Liver (tissue), 9 donors: ENCODE results near the gene TEK. TPM values are rescaled to one million over a fixed set of nuclear protein-coding genes. Genes with fewer than 3 reads are reported as not detected.

Experiments
- DNase-seq: peaks from one replicate; pipeline ENCODE4 v3.0.0-alpha.2; 2017; ENCODE audit warnings: low spot score
- H3K27ac ChIP-seq, 2 donors: one replicate each; pipeline ENCODE4 v1.7.0; 2013; ENCODE audit warnings: inconsistent platforms in 2 of 2, low read length in 2 of 2, control low read depth in 1 of 2, low read depth in 1 of 2, mild to moderate bottlenecking in 1 of 2
- H3K27me3 ChIP-seq, 4 donors: one replicate each; pipeline versions ENCODE4 v1.6.1 to v1.7.0; 2013; ENCODE audit warnings: low read length in 3 of 4, inconsistent platforms in 1 of 4, mild to moderate bottlenecking in 1 of 4, moderate library complexity in 1 of 4; ENCODE audit not compliant: control insufficient read depth in 4 of 4, insufficient read depth in 4 of 4
- H3K36me3 ChIP-seq, 4 donors: one replicate each; pipeline versions ENCODE4 v1.6.1 to v1.7.0; 2013; ENCODE audit warnings: low read length in 3 of 4, mild to moderate bottlenecking in 3 of 4, low read depth in 1 of 4, moderate library complexity in 1 of 4; ENCODE audit not compliant: control insufficient read depth in 4 of 4, insufficient read depth in 3 of 4
- H3K4me1 ChIP-seq, 4 donors: one replicate each; pipeline versions ENCODE4 v1.6.1 to v1.7.0; 2013; ENCODE audit warnings: low read length in 3 of 4, mild to moderate bottlenecking in 3 of 4, moderate library complexity in 1 of 4; ENCODE audit not compliant: control insufficient read depth in 4 of 4, insufficient read depth in 4 of 4
- H3K4me3 ChIP-seq, 3 donors: one replicate each; pipeline versions ENCODE4 v1.6.1 to v1.7.0; 2013; ENCODE audit warnings: low read length in 3 of 3, control low read depth in 1 of 3, low read depth in 1 of 3, mild to moderate bottlenecking in 1 of 3
- H3K9ac ChIP-seq, 2 donors: one replicate each; pipeline ENCODE4 v1.7.0; 2013; ENCODE audit warnings: low read length in 2 of 2, mild to moderate bottlenecking in 2 of 2, moderate library complexity in 2 of 2, control low read depth in 1 of 2, low read depth in 1 of 2
- H3K9me3 ChIP-seq, 4 donors: one replicate each; pipeline versions ENCODE4 v1.6.1 to v1.7.0; 2013; ENCODE audit warnings: low read length in 3 of 4; ENCODE audit not compliant: control insufficient read depth in 4 of 4
- ATF3 ChIP-seq: IDR thresholded peaks from 2 replicates; pipeline ENCODE4 v1.6.1; 2016; ENCODE audit warnings: antibody characterized with exemption
- CTCF ChIP-seq: fragments of 150-350 bp; IDR thresholded peaks from 2 replicates; pipeline ENCODE4 v1.5.1; 2017; ENCODE audit warnings: improper control_type of control experiment, low read depth, low read length; ENCODE audit not compliant: missing input control
- EGR1 ChIP-seq, 2 donors: IDR thresholded peaks; 2 replicates each; pipeline ENCODE4 v1.6.1; 2016 to 2018; ENCODE audit warnings: antibody characterized with exemption in 2 of 2, low read depth in 2 of 2
- FOXA1 ChIP-seq: IDR thresholded peaks from 2 replicates; pipeline ENCODE4 v1.6.1; 2016; ENCODE audit warnings: antibody characterized with exemption
- FOXA2 ChIP-seq: IDR thresholded peaks from 2 replicates; pipeline ENCODE4 v1.6.1; 2016; ENCODE audit warnings: antibody characterized with exemption
- GABPA ChIP-seq, 2 donors: IDR thresholded peaks in 1 of 2; conservative IDR thresholded peaks in 1 of 2; 2 replicates each; pipeline ENCODE4 v1.6.1; 2016; ENCODE audit warnings: antibody characterized with exemption in 2 of 2, mild to moderate bottlenecking in 1 of 2, moderate library complexity in 1 of 2
- HNF4A ChIP-seq, 2 donors: conservative IDR thresholded peaks; 2 replicates each; pipeline ENCODE4 v1.6.1; 2016; ENCODE audit warnings: antibody characterized with exemption in 2 of 2, mild to moderate bottlenecking in 2 of 2
- HNF4G ChIP-seq: IDR thresholded peaks from 2 replicates; pipeline ENCODE4 v1.6.1; 2016; ENCODE audit warnings: antibody characterized with exemption
- JUND ChIP-seq, 2 donors: IDR thresholded peaks; 2 replicates each; pipeline ENCODE4 v1.6.1; 2016; ENCODE audit warnings: antibody characterized with exemption in 2 of 2
- MAX ChIP-seq: IDR thresholded peaks from 2 replicates; pipeline ENCODE4 v1.6.1; 2016; ENCODE audit warnings: antibody characterized with exemption
- NR2F2 ChIP-seq: IDR thresholded peaks from 2 replicates; pipeline ENCODE4 v1.6.1; 2016; ENCODE audit warnings: antibody characterized with exemption
- RAD21 ChIP-seq, 2 donors: IDR thresholded peaks; 2 replicates each; pipeline ENCODE4 v1.6.1; 2016; ENCODE audit warnings: antibody characterized with exemption in 2 of 2, mild to moderate bottlenecking in 2 of 2
- RXRA ChIP-seq, 2 donors: IDR thresholded peaks; 2 replicates each; pipeline ENCODE4 v1.6.1; 2017 to 2018; ENCODE audit warnings: antibody characterized with exemption in 2 of 2, mild to moderate bottlenecking in 1 of 2
- TAF1 ChIP-seq: conservative IDR thresholded peaks from 2 replicates; pipeline ENCODE4 v1.6.1; 2016; ENCODE audit warnings: antibody characterized with exemption, mild to moderate bottlenecking
- YY1 ChIP-seq: IDR thresholded peaks from 2 replicates; pipeline ENCODE4 v1.6.1; 2016; ENCODE audit warnings: antibody characterized with exemption, mild to moderate bottlenecking
- ZBTB33 ChIP-seq: IDR thresholded peaks from 2 replicates; pipeline ENCODE4 v1.6.1; 2016; ENCODE audit warnings: antibody characterized with exemption
- WGBS: extraction: QIAGEN DNeasy Blood & Tissue Kit; methylation state at CpG from one replicate; pipeline ENCODE4 v1.1.7; 2013; 5-methylcytosine and 5-hydroxymethylcytosine counted together
- polyA plus RNA-seq, 2 donors: library from polyadenylated mRNA; stranded (reverse) in 1 of 2; unstranded in 1 of 2; fragments of 200-250 nt in 1 of 2; fragments of >200 nt in 1 of 2; fragmentation: Nextera tagmentation in 1 of 2; extraction: Ambion mirVana in 1 of 2; gene quantifications; one replicate each; pipeline versions ENCODE4 v1.2.1 to v1.2.3, GENCODE V29; 2013 to 2015
- total RNA-seq, 2 donors: library from RNA; depleted of rRNA; stranded (reverse); fragments of >200 nt; gene quantifications; one replicate each; pipeline ENCODE4 v1.2.3, GENCODE V29; 2014
- TF ChIP-seq, protein P1 (sequence below): IDR thresholded peaks from 2 replicates; pipeline ENCODE4 v1.6.1; 2016; ENCODE audit warnings: antibody characterized with exemption, mild to moderate bottlenecking
- donor health status: healthy.
- donor health status: healthy.
- donor health status: healthy.
- donor health status: healthy.
- donor health status: healthy.

TEK gene
- total and polyA plus RNA-seq, 4 donors: 2.9 to 13.8 (median 8.4) TPM

DNA sequence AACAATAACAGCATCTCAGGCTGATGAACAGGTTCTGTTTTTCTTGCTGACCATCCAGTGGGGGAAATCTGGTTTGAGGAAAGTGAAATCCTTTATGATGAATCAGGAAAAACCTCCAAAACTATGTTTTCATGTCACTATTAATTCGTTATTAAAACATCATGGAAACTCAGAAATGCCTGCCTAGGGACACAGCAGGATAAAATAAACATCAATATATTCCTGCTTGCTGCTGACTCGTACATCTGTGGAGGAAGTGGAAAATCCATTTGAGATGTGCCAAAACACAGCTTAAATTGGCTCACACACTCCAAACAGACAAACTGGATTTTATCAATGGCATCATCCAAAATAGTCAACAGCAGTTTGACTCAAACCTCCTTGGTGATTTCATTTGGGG is 53.0 kb downstream of the TEK start:
- H3K4me3 ChIP-seq: no peak overlapping the region
- no peak for DNase-seq
- H3K9me3 ChIP-seq: no peaks in the 10 kb centered on the region
- H3K27me3 ChIP-seq: no peaks in the 10 kb centered on the region
- TF ChIP-seq FOXA2 (no peak), EGR1 (IDR thresholded peaks at IDR 0.05; ENCODE audit: low read depth in 2 of 2) (no peak), FOXA1 (no peak), RAD21 (IDR thresholded peaks at IDR 0.05) (no peak), ATF3 (no peak), JUND (IDR thresholded peaks at IDR 0.05) (no peak), CTCF (no peak), HNF4A (conservative IDR thresholded peaks at IDR 0.05) (no peak), MAX (no peak), ZBTB33 (no peak), NR2F2 (no peak), YY1 (no peak), TAF1 (no peak), HNF4G (no peak), GABPA (IDR thresholded peaks at IDR 0.05 in 1 of 2, conservative IDR thresholded peaks at IDR 0.05 in 1 of 2) (no peak), RXRA (IDR thresholded peaks at IDR 0.05) (no peak)
- TF ChIP-seq, protein P1, sequence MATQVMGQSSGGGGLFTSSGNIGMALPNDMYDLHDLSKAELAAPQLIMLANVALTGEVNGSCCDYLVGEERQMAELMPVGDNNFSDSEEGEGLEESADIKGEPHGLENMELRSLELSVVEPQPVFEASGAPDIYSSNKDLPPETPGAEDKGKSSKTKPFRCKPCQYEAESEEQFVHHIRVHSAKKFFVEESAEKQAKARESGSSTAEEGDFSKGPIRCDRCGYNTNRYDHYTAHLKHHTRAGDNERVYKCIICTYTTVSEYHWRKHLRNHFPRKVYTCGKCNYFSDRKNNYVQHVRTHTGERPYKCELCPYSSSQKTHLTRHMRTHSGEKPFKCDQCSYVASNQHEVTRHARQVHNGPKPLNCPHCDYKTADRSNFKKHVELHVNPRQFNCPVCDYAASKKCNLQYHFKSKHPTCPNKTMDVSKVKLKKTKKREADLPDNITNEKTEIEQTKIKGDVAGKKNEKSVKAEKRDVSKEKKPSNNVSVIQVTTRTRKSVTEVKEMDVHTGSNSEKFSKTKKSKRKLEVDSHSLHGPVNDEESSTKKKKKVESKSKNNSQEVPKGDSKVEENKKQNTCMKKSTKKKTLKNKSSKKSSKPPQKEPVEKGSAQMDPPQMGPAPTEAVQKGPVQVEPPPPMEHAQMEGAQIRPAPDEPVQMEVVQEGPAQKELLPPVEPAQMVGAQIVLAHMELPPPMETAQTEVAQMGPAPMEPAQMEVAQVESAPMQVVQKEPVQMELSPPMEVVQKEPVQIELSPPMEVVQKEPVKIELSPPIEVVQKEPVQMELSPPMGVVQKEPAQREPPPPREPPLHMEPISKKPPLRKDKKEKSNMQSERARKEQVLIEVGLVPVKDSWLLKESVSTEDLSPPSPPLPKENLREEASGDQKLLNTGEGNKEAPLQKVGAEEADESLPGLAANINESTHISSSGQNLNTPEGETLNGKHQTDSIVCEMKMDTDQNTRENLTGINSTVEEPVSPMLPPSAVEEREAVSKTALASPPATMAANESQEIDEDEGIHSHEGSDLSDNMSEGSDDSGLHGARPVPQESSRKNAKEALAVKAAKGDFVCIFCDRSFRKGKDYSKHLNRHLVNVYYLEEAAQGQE: no peak
- H3K36me3 ChIP-seq: no peaks in the 10 kb centered on the region
- 26% methylated on average over 2 of the region's 2 CpGs for WGBS
- H3K4me1 ChIP-seq: no peaks in the 10 kb centered on the region
- H3K9ac ChIP-seq: no peak overlapping the region
- no peak overlapping the region for H3K27ac ChIP-seq

- TF ChIP-seq ZBTB33: no peak
- Histone ChIP-seq H3K27ac (no peak overlapping the region), H3K9ac (no peak overlapping the region), H3K9me3 (peaks cover 0 to 3% (median under 1%) of the 10 kb centered on the region in 4 donors), H3K36me3 (no peaks in the 10 kb centered on the region), H3K27me3 (no peaks in the 10 kb centered on the region), H3K4me3 (no peak overlapping the region), H3K4me1 (no peaks in the 10 kb centered on the region)
- WGBS: 59% methylated on average over 3 of the region's 3 CpGs
- DNase-seq: no peak
Measured at GRCh38 chr9:27165068-27165467, 56.0 kb downstream of the TEK start.
